CD14-positive monocyte (primary cell): ENCODE results near the gene PLA2G6. TPM values are rescaled to one million over a fixed set of nuclear protein-coding genes. Genes with fewer than 3 reads are reported as not detected.
"Not testable (repeated sequence)": the region's sequence is repeated elsewhere in the genome, so short reads cannot be mapped to it uniquely, and the experiment has no call there.

Experiments
- DNase-seq, 3 donors: peaks; one replicate each; pipeline ENCODE4 v3.0.0-alpha.2; 2011 to 2022
- H2AFZ ChIP-seq: 2 replicates; pipeline ENCODE4 v1.6.0; 2012; ENCODE audit warnings: mild to moderate bottlenecking, low read depth, low read length, inconsistent platforms; ENCODE audit not compliant: insufficient read depth, poor library complexity, severe bottlenecking
- H3K27ac ChIP-seq, 2 donors: 1 replicate in 1 of 2; 2 replicates in 1 of 2; pipeline ENCODE4 v1.5.1; 2012 to 2013; ENCODE audit warnings: low read length in 2 of 2, control low read depth in 1 of 2, inconsistent platforms in 1 of 2, low read depth in 1 of 2, mild to moderate bottlenecking in 1 of 2
- H3K27me3 ChIP-seq, 2 donors: one replicate each; pipeline versions ENCODE4 v1.6.0 to v1.6.1; 2011 to 2013; ENCODE audit warnings: low read length in 2 of 2; ENCODE audit not compliant: control insufficient read depth in 2 of 2, insufficient read depth in 2 of 2
- H3K36me3 ChIP-seq, 2 donors: replicated peaks in 1 of 2; 1 replicate in 1 of 2; 2 replicates in 1 of 2; pipeline versions ENCODE4 v1.5.1 to v1.6.1; 2012 to 2013; ENCODE audit warnings: low read length in 2 of 2, control low read depth in 1 of 2, inconsistent platforms in 1 of 2, mild to moderate bottlenecking in 1 of 2; ENCODE audit not compliant: insufficient read depth in 2 of 2, control insufficient read depth in 1 of 2
- H3K4me1 ChIP-seq, 2 donors: 1 replicate in 1 of 2; 2 replicates in 1 of 2; pipeline versions ENCODE4 v1.5.1 to v1.6.1; 2012 to 2013; ENCODE audit warnings: low read length in 2 of 2, control low read depth in 1 of 2, inconsistent platforms in 1 of 2, mild to moderate bottlenecking in 1 of 2, moderate library complexity in 1 of 2; ENCODE audit not compliant: insufficient read depth in 2 of 2, control insufficient read depth in 1 of 2
- H3K4me2 ChIP-seq: replicated peaks from 2 replicates; pipeline ENCODE3; 2012; ENCODE audit warnings: low read length, moderate library complexity, mild to moderate bottlenecking; ENCODE audit not compliant: poor library complexity, severe bottlenecking; ENCODE audit errors: extremely low read depth
- H3K4me3 ChIP-seq, 3 experiments: fragments of 200-600 bp in 1 of 3; sonication (generic) in 1 of 3; replicated peaks in 1 of 3; 1 replicate in 2 of 3; 2 replicates in 1 of 3; pipeline ENCODE4 v1.5.1; 2011 to 2013; ENCODE audit warnings: low read length in 3 of 3, mild to moderate bottlenecking in 3 of 3, control low read depth in 2 of 3, low read depth in 2 of 3, inconsistent platforms in 1 of 3, moderate library complexity in 1 of 3
- H3K79me2 ChIP-seq: 2 replicates; pipeline ENCODE4 v1.6.0; 2012; ENCODE audit warnings: mild to moderate bottlenecking, control low read depth, inconsistent platforms, low read length, moderate library complexity; ENCODE audit not compliant: insufficient read depth
- H3K9ac ChIP-seq: 2 replicates; pipeline ENCODE4 v1.6.0; 2017; ENCODE audit warnings: low read length, mild to moderate bottlenecking; ENCODE audit not compliant: insufficient read depth, poor library complexity, severe bottlenecking
- H3K9me3 ChIP-seq, 2 donors: replicated peaks in 1 of 2; 1 replicate in 1 of 2; 2 replicates in 1 of 2; pipeline versions ENCODE4 v1.5.1 to v1.6.1; 2012 to 2013; ENCODE audit warnings: low read length in 2 of 2, control low read depth in 1 of 2; ENCODE audit not compliant: control insufficient read depth in 1 of 2, insufficient read depth in 1 of 2
- H4K20me1 ChIP-seq: 2 replicates; pipeline ENCODE4 v1.6.0; 2012; ENCODE audit warnings: mild to moderate bottlenecking, low read length, control low read depth, moderate library complexity; ENCODE audit not compliant: insufficient read depth
- H3K27ac Mint-ChIP-seq, 7 donors: one replicate each; pipeline ENCODE4 v1.8.0; 2020; ENCODE audit warnings: mild to moderate bottlenecking in 7 of 7, mixed read lengths in 7 of 7, moderate library complexity in 6 of 7, inconsistent platforms in 2 of 7
- H3K27me3 Mint-ChIP-seq, 3 donors: one replicate each; pipeline ENCODE4 v1.8.0; 2021 to 2022; ENCODE audit warnings: low read depth in 3 of 3, mild to moderate bottlenecking in 3 of 3, mixed read lengths in 3 of 3, moderate library complexity in 3 of 3, inconsistent platforms in 1 of 3
- H3K36me3 Mint-ChIP-seq, 2 donors: one replicate each; pipeline ENCODE4 v1.8.0; 2020; ENCODE audit warnings: mixed read lengths in 2 of 2, inconsistent platforms in 1 of 2, mild to moderate bottlenecking in 1 of 2
- H3K4me1 Mint-ChIP-seq: one replicate; pipeline ENCODE4 v1.8.0; 2020; ENCODE audit warnings: mild to moderate bottlenecking, mixed read lengths
- H3K4me3 Mint-ChIP-seq, 2 donors: one replicate each; pipeline ENCODE4 v1.8.0; 2020; ENCODE audit warnings: mild to moderate bottlenecking in 2 of 2, mixed read lengths in 2 of 2, moderate library complexity in 1 of 2
- H3K9me3 Mint-ChIP-seq, 7 donors: one replicate each; pipeline ENCODE4 v1.8.0; 2020 to 2022; ENCODE audit warnings: mixed read lengths in 7 of 7, mild to moderate bottlenecking in 6 of 7, moderate library complexity in 6 of 7, inconsistent platforms in 2 of 7
- CTCF ChIP-seq: fragments of 200-600 bp; IDR thresholded peaks from one replicate; pipeline ENCODE4 v1.8.0; 2022; ENCODE audit warnings: antibody characterized with exemption, mild to moderate bottlenecking
- WGBS: methylation state at CpG from one replicate; pipeline ENCODE4 v1.1.5; 2013; ENCODE audit warnings: missing lambda C conversion rate; ENCODE audit not compliant: insufficient coverage; 5-methylcytosine and 5-hydroxymethylcytosine counted together
- intact Hi-C, 2 donors: fragments of 100-400 bp; cut with micrococcal nuclease; formaldehyde crosslinking; loops; one replicate each; pipeline versions ENCODE4 v1.15.0 to v1.15.1; 2023
- polyA plus RNA-seq, 3 donors: library from polyadenylated mRNA; depleted of rRNA in 1 of 3; unstranded in 2 of 3; stranded (reverse) in 1 of 3; fragments of 300-500 nt in 2 of 3; fragments of >200 nt in 1 of 3; fragmentation: Illumina TruSeq in 2 of 3; gene quantifications; 1 replicate in 2 of 3; 2 replicates in 1 of 3; pipeline ENCODE4 v1.2.3, GENCODE V29; 2012 to 2021

The PLA2G6 gene
- polyA plus RNA-seq, 3 donors, result 0.43 to 8.3 (median 0.62) TPM

GRCh38 chr22:38080474-38080849 is 101.2 kb downstream of the PLA2G6 start:
- peaks cover 0 to 2% of the 10 kb centered on the region in 2 donors for H3K36me3 ChIP-seq
- 68% methylated on average over 7 of the region's 11 CpGs for WGBS
- H3K9ac ChIP-seq, result no peak overlapping the region
- peaks cover 41 to 49% (median 41%) of the 10 kb centered on the region in 3 donors for H3K27me3 Mint-ChIP-seq
- peaks cover 2% of the 10 kb centered on the region for H3K4me1 Mint-ChIP-seq
- peak overlapping the region in 1 of 2 donors; percentile 62 for H3K4me3 Mint-ChIP-seq
- intact Hi-C loops, result no loop called here
- peaks cover 9 to 41% of the 10 kb centered on the region in 2 donors for H3K27me3 ChIP-seq
- H3K9me3 ChIP-seq, result no peaks in the 10 kb centered on the region
- TF ChIP-seq CTCF, result no peak
- no peak overlapping the region for H3K4me3 ChIP-seq
- H4K20me1 ChIP-seq, result no peaks in the 10 kb centered on the region
- H3K4me1 ChIP-seq, result peaks cover 6 to 18% of the 10 kb centered on the region in 2 donors
- peaks cover 0 to 8% (median 0%) of the 10 kb centered on the region in 7 donors for H3K9me3 Mint-ChIP-seq
- peaks cover 2 to 4% of the 10 kb centered on the region in 2 donors for H3K36me3 Mint-ChIP-seq
- no peak overlapping the region for H3K27ac ChIP-seq
- H2AFZ ChIP-seq, result no peak overlapping the region
- H3K4me2 ChIP-seq, result peak overlapping the region; percentile 50
- DNase-seq, result no peak
- no peaks in the 10 kb centered on the region for H3K79me2 ChIP-seq
- H3K27ac Mint-ChIP-seq, result no peak overlapping the region

GRCh38 chr22:38079804-38080203 is 101.8 kb downstream of the PLA2G6 start:
- no peaks in the 10 kb centered on the region for H3K79me2 ChIP-seq
- no peaks in the 10 kb centered on the region for H4K20me1 ChIP-seq
- peaks cover 0 to 8% (median 0%) of the 10 kb centered on the region in 7 donors for H3K9me3 Mint-ChIP-seq
- H3K27ac Mint-ChIP-seq, result peak overlapping the region in 1 of 7 donors; percentile 85
- H3K4me3 Mint-ChIP-seq, result peak overlapping the region in 1 of 2 donors; percentile 62
- DNase-seq, result no peak
- peaks cover 2% of the 10 kb centered on the region for H3K4me1 Mint-ChIP-seq
- H3K27ac ChIP-seq, result no peak overlapping the region
- no peak overlapping the region for H3K9ac ChIP-seq
- no peak for TF ChIP-seq CTCF
- H3K4me1 ChIP-seq, result peaks cover 6 to 18% of the 10 kb centered on the region in 2 donors
- H3K9me3 ChIP-seq, result no peaks in the 10 kb centered on the region
- peaks cover 4 to 5% of the 10 kb centered on the region in 2 donors for H3K36me3 ChIP-seq
- H3K27me3 ChIP-seq, result peaks cover 9 to 41% of the 10 kb centered on the region in 2 donors
- intact Hi-C loops, result no loop called here
- no peak overlapping the region for H2AFZ ChIP-seq
- H3K4me3 ChIP-seq, result no peak overlapping the region
- H3K4me2 ChIP-seq, result no peak overlapping the region
- H3K27me3 Mint-ChIP-seq, result peaks cover 38 to 49% (median 41%) of the 10 kb centered on the region in 3 donors
- peaks cover 3 to 4% of the 10 kb centered on the region in 2 donors for H3K36me3 Mint-ChIP-seq
- 96% methylated on average over 6 of the region's 7 CpGs for WGBS

GRCh38 chr22:38079208-38079607 is 102.4 kb downstream of the PLA2G6 start:
- H3K9me3 Mint-ChIP-seq, H4K20me1 ChIP-seq, H3K4me3 ChIP-seq, H2AFZ ChIP-seq, H3K9me3 ChIP-seq, H3K4me1 Mint-ChIP-seq, DNase-seq, H3K4me2 ChIP-seq, H3K79me2 ChIP-seq, H3K4me3 Mint-ChIP-seq, intact Hi-C loops, H3K27ac ChIP-seq, H3K36me3 Mint-ChIP-seq, H3K9ac ChIP-seq: not testable (repeated sequence)
- peaks cover 34 to 49% (median 36%) of the 10 kb centered on the region in 3 donors for H3K27me3 Mint-ChIP-seq
- WGBS, result 100% methylated on average over 1 of the region's 2 CpGs
- H3K27me3 ChIP-seq, result peaks cover 9 to 41% of the 10 kb centered on the region in 2 donors
- H3K27ac Mint-ChIP-seq, result peak overlapping the region in 1 of 7 donors; percentile 85
- H3K36me3 ChIP-seq, result peaks cover 8 to 10% of the 10 kb centered on the region in 2 donors
- H3K4me1 ChIP-seq, result peaks cover 6 to 18% of the 10 kb centered on the region in 2 donors
